Peyer's patch (tissue), 4 donors: ENCODE measurements around the gene ANXA6.

Source experiments
- CTCF ChIP-seq, 6 experiments: fragments of 450-650 bp in 4 of 6; fragments of 200-600 bp in 2 of 6; sonication (generic) in 1 of 6; IDR thresholded peaks; one replicate each; pipeline ENCODE4 v1.5.1; 2017 to 2019; ENCODE audit warnings: antibody characterized with exemption in 6 of 6, mild to moderate bottlenecking in 3 of 6, moderate library complexity in 1 of 6
- POLR2A ChIP-seq, 2 donors: fragments of 450-650 bp; IDR thresholded peaks; one replicate each; pipeline ENCODE4 v1.5.1; 2017; ENCODE audit warnings: antibody characterized with exemption in 2 of 2, mild to moderate bottlenecking in 2 of 2, moderate library complexity in 2 of 2

GRCh38 chr5:151130922-151131891 is 26.4 kb downstream of the ANXA6 start:
- TF ChIP-seq CTCF (IDR thresholded peaks at IDR 0.05) (no peak), POLR2A (IDR thresholded peaks at IDR 0.05) (no peak)
